Measurements from ENCODE around the gene TRAF2. TPM values are rescaled to one million over a fixed set of nuclear protein-coding genes. Genes with fewer than 3 reads are reported as not detected.

The TRAF2 gene
- total and polyA plus RNA-seq, 2 of the 4 experiments (the other 2 are of a cell fraction) = 6.6 to 12.0 TPM

GRCh38 chr9:136957901-136958300 lies 71.6 kb downstream of the TRAF2 start:
- POLR2A ChIA-PET (ENCODE audit: unreplicated experiment) = no interaction called here

More at GRCh38 chr9:136957901-136958300, 71.6 kb downstream of the TRAF2 start:
- 90% methylated on average over 2 of the region's 6 CpGs; no CpG with 5 or more reads in 1 of the 2 experiments for WGBS, 2 experiments (ENCODE audit: extremely low coverage in 2 of 2, insufficient read length in 1 of 2)
- dilution Hi-C loops (cut with HindIII; ENCODE audit: low sequenced_read_pairs, unreplicated experiment) = no loop called here
- in situ Hi-C loops (cut with MboI; ENCODE audit: low sequenced_read_pairs) = no loop called here
- TF ChIP-seq POLR2A (IDR thresholded peaks at IDR 0.05; ENCODE audit: low read depth, low read length) = no peak
- no peak for TF ChIP-seq SMC3 (IDR thresholded peaks at IDR 0.05; ENCODE audit: low read depth, low read length)
- TF ChIP-seq MXI1 (IDR thresholded peaks at IDR 0.05; ENCODE audit: borderline replicate concordance, low read depth, low read length) = no peak
- no peak for TF ChIP-seq CEBPB (IDR thresholded peaks at IDR 0.05; ENCODE audit: low read depth, low read length)
- TF ChIP-seq RFX5 (IDR thresholded peaks at IDR 0.05; ENCODE audit: low read depth, low read length) = no peak
- TF ChIP-seq CTCF (conservative IDR thresholded peaks at IDR 0.05; ENCODE audit: low read depth, low read length) = no peak
- no peak for TF ChIP-seq BHLHE40 (IDR thresholded peaks at IDR 0.05; ENCODE audit: low read depth, low read length)
- TF ChIP-seq ELK1 (IDR thresholded peaks at IDR 0.05; ENCODE audit: borderline replicate concordance, low read depth, low read length) = no peak
- no peak for TF ChIP-seq MAFK (IDR thresholded peaks at IDR 0.05; ENCODE audit: low read depth, low read length)
- no peak for TF ChIP-seq USF2 (IDR thresholded peaks at IDR 0.05; ENCODE audit: low read depth, low read length)
- no peak for TF ChIP-seq NFE2L2 (IDR thresholded peaks at IDR 0.05; ENCODE audit: low read depth, low read length)
- no peak for TF ChIP-seq RAD21 (IDR thresholded peaks at IDR 0.05; ENCODE audit: low read length)
- no peak overlapping the region for H2BK120ac ChIP-seq (ENCODE audit: low read depth, low read length)
- H4K5ac ChIP-seq (ENCODE audit: low read depth, low read length) = no peak overlapping the region
- H4K20me1 ChIP-seq (ENCODE audit: insufficient read depth, low read length) = no peaks in the 10 kb centered on the region
- H2BK15ac ChIP-seq (ENCODE audit: low read depth, low read length) = no peak overlapping the region
- BruUV-seq (replicated peaks) = no TSS peak
- H3K4me2 ChIP-seq (ENCODE audit: low read depth, low read length) = no peak overlapping the region
- no peak for ATAC-seq (ENCODE audit: low read depth)
- intact Hi-C loops (cut with micrococcal nuclease) = no loop called here
- no peak overlapping the region for H3K23ac ChIP-seq (ENCODE audit: low read depth, low read length)
- H3K27ac ChIP-seq (ENCODE audit: insufficient read depth, low read length) = no peak overlapping the region
- H3K9ac ChIP-seq (ENCODE audit: low read depth, low read length) = no peak overlapping the region
- no peak overlapping the region for H4K91ac ChIP-seq (ENCODE audit: insufficient read depth, low read depth, low read length)
- CTCF ChIA-PET = no interaction called here
- H3K4me3 ChIP-seq (ENCODE audit: insufficient read depth, low read depth, low read length) = no peak overlapping the region
- peaks cover 26% of the 10 kb centered on the region for H3K27me3 ChIP-seq (ENCODE audit: control insufficient read depth, insufficient read depth, low read length)
- H2AFZ ChIP-seq (replicated peaks; ENCODE audit: low read length, poor library complexity) = no peak overlapping the region
- no peak overlapping the region for H2AK9ac ChIP-seq (replicated peaks; ENCODE audit: low read depth, low read length, poor library complexity)
- no peak overlapping the region for H3K14ac ChIP-seq (replicated peaks; ENCODE audit: low read depth, low read length)
- no peak overlapping the region for H2AK5ac ChIP-seq (ENCODE audit: low read depth, low read length)
- H3K9me3 ChIP-seq (ENCODE audit: control insufficient read depth, insufficient read depth, low read length) = peaks cover 3% of the 10 kb centered on the region
- no peak overlapping the region for H4K8ac ChIP-seq (ENCODE audit: low read depth in 2 of 2, low read length in 2 of 2)
- no peaks in the 10 kb centered on the region for H3K4me1 ChIP-seq (ENCODE audit: control insufficient read depth, insufficient read depth, low read length)
- no peaks in the 10 kb centered on the region for H3K79me1 ChIP-seq (ENCODE audit: low read depth in 1 of 2, low read length in 2 of 2)
- H2BK20ac ChIP-seq (ENCODE audit: low read depth, low read length) = no peak overlapping the region
- H2BK5ac ChIP-seq (ENCODE audit: low read depth, low read length, poor library complexity, severe bottlenecking) = no peak overlapping the region
- H3K4ac ChIP-seq (ENCODE audit: low read depth, low read length) = no peak overlapping the region
- H3K9me1 ChIP-seq (ENCODE audit: insufficient read depth, low read length) = peaks cover 2% of the 10 kb centered on the region; the same call in 1 of the 2 replicates
- no peak for DNase-seq
- H3K18ac ChIP-seq (ENCODE audit: low read depth, low read length) = no peak overlapping the region
- no peaks in the 10 kb centered on the region for H3K36me3 ChIP-seq (ENCODE audit: control insufficient read depth, insufficient read depth, low read length)
- no peak overlapping the region for H3K56ac ChIP-seq (ENCODE audit: extremely low read depth, insufficient read depth, low read length)
